A549 (cell line): ENCODE results near the gene JAZF1. TPM values are rescaled to one million over a fixed set of nuclear protein-coding genes. Genes with fewer than 3 reads are reported as not detected.

Experiments used
- ATAC-seq, 2 experiments: fragments of 200-7000 bp in 1 of 2; fragments of >200 bp in 1 of 2; cut with Nextera tagmentation in 1 of 2; cut with Tn5 transposase in 1 of 2; 3 replicates each; pipeline versions ENCODE4 v1.8.0 to v1.9.1; 2018 to 2020; ENCODE audit warnings: mild to moderate bottlenecking in 1 of 2, moderate library complexity in 1 of 2
- CTCF ChIA-PET: fragments of 300-600 bp; sonication (Branson Sonifier 250); formaldehyde crosslinking; extraction: SDS; loops from one replicate; lab custom pipeline; 2021; ENCODE audit warnings: antibody characterized with exemption, inconsistent platforms; lab: Yijun Ruan, JAX
- POLR2A ChIA-PET: fragments of 350-600 bp; formaldehyde crosslinking; extraction: SDS; loops from one replicate; lab custom pipeline; 2021; ENCODE audit warnings: antibody characterized with exemption, inconsistent platforms; lab: Yijun Ruan, JAX
- DNase-seq, 2 experiments: peaks; one replicate each; pipeline versions ENCODE4 v3.0.0 to v3.0.0-alpha.2; 2011 to 2016; ENCODE audit warnings: low read depth in 1 of 2, low spot score in 1 of 2
- FAIRE-seq: peaks from 2 replicates; lab custom pipeline; 2011; peaks lifted over from hg19 to GRCh38; lab: Jason Lieb, UNC
- H3K27ac ChIP-seq, 2 experiments: fragments of >200 bp; sonication (Bioruptor Twin); formaldehyde crosslinking; 3 replicates each; pipeline ENCODE4 v1.5.1; 2016 to 2017
- H3K4me1 ChIP-seq: fragments of >200 bp; sonication (Bioruptor Twin); formaldehyde crosslinking; 3 replicates; pipeline ENCODE4 v1.6.1; 2016
- H3K4me2 ChIP-seq: fragments of >200 bp; sonication (Bioruptor Twin); formaldehyde crosslinking; 3 replicates; pipeline ENCODE4 v1.6.1; 2016
- H3K4me3 ChIP-seq: fragments of >200 bp; sonication (Bioruptor Twin); formaldehyde crosslinking; 3 replicates; pipeline ENCODE4 v1.5.1; 2016
- H3K9me3 ChIP-seq: fragments of >200 bp; sonication (Bioruptor Twin); formaldehyde crosslinking; 3 replicates; pipeline ENCODE4 v1.6.1; 2016
- BCL3 ChIP-seq: fragments of >200 bp; sonication (Bioruptor Twin); formaldehyde crosslinking; IDR thresholded peaks from 3 replicates; pipeline ENCODE4 v1.6.1; 2016
- CHD2 ChIP-seq: fragments of 150-350 bp; IDR thresholded peaks from 2 replicates; pipeline ENCODE4 v1.6.1; 2014; ENCODE audit warnings: low read length; ENCODE audit not compliant: partially characterized antibody
- GATA3 ChIP-seq: IDR thresholded peaks from 2 replicates; pipeline ENCODE4 v1.6.1; 2012; ENCODE audit warnings: borderline replicate concordance
- HDAC2 ChIP-seq: fragments of 200-600 bp; sonication (generic); IDR thresholded peaks from 2 replicates; pipeline ENCODE4 v1.6.1; 2016
- HES2 ChIP-seq: fragments of >200 bp; sonication (Bioruptor Twin); formaldehyde crosslinking; IDR thresholded peaks from 2 replicates; pipeline ENCODE4 v1.6.1; 2016
- HOXB5 ChIP-seq: fragments of 250-450 bp; sonication (Bioruptor Pico); IDR thresholded peaks from 2 replicates; pipeline ENCODE4 v1.5.0; 2020; ENCODE audit warnings: mild to moderate bottlenecking, moderate library complexity
- KDM5A ChIP-seq: fragments of 200-600 bp; sonication (generic); IDR thresholded peaks from 2 replicates; pipeline ENCODE4 v1.6.1; 2016; ENCODE audit warnings: antibody characterized with exemption, mild to moderate bottlenecking
- MAFK ChIP-seq: fragments of 450-650 bp; IDR thresholded peaks from 2 replicates; pipeline ENCODE4 v1.6.1; 2014; ENCODE audit not compliant: partially characterized antibody
- MAX ChIP-seq: IDR thresholded peaks from 2 replicates; pipeline ENCODE4 v1.6.1; 2012
- MAZ ChIP-seq: fragments of 150-350 bp; IDR thresholded peaks from 2 replicates; pipeline ENCODE4 v1.6.1; 2014; ENCODE audit warnings: antibody characterized with exemption, low read depth, low read length, borderline replicate concordance
- NFE2L2 ChIP-seq: fragments of 150-350 bp; conservative IDR thresholded peaks from 2 replicates; pipeline ENCODE4 v1.6.1; 2014; ENCODE audit warnings: low read length
- NPAS2 ChIP-seq: fragments of 250-450 bp; sonication (Bioruptor Pico); IDR thresholded peaks from 2 replicates; pipeline ENCODE4 v1.8.0; 2022; ENCODE audit warnings: mild to moderate bottlenecking, moderate library complexity, borderline replicate concordance
- PHF8 ChIP-seq: fragments of 200-600 bp; sonication (generic); IDR thresholded peaks from 2 replicates; pipeline ENCODE4 v1.6.1; 2016; ENCODE audit warnings: low read depth, mild to moderate bottlenecking, antibody characterized with exemption, moderate library complexity, borderline replicate concordance
- RAD21 ChIP-seq, 2 experiments: fragments of >200 bp in 1 of 2; sonication (Bioruptor Twin) in 1 of 2; formaldehyde crosslinking in 1 of 2; IDR thresholded peaks in 1 of 2; conservative IDR thresholded peaks in 1 of 2; 2 replicates in 1 of 2; 3 replicates in 1 of 2; pipeline ENCODE4 v1.6.1; 2012 to 2018; ENCODE audit warnings: inconsistent platforms in 1 of 2
- REST ChIP-seq: fragments of 200-600 bp; sonication (generic); IDR thresholded peaks from 2 replicates; pipeline ENCODE4 v1.6.1; 2016; ENCODE audit warnings: antibody characterized with exemption, mild to moderate bottlenecking, moderate library complexity
- RNF2 ChIP-seq: fragments of 200-600 bp; sonication (generic); IDR thresholded peaks from 2 replicates; pipeline ENCODE4 v1.6.1; 2016; ENCODE audit warnings: low read depth, mild to moderate bottlenecking, antibody characterized with exemption, moderate library complexity, borderline replicate concordance
- SMC3 ChIP-seq: fragments of >200 bp; sonication (Bioruptor Twin); formaldehyde crosslinking; IDR thresholded peaks from 3 replicates; pipeline ENCODE4 v1.6.1; 2018; ENCODE audit warnings: inconsistent platforms
- WGBS: methylation state at CpG from one replicate; pipeline ENCODE4 v1.1.6; 2017; ENCODE audit errors: missing lambda C conversion rate; 5-methylcytosine and 5-hydroxymethylcytosine counted together
- polyA plus RNA-seq, 4 experiments: library from polyadenylated mRNA; depleted of rRNA in 3 of 4; stranded (reverse); fragments of >200 nt; fragmentation: RNase III in 1 of 4; extraction: RNeasy Plus Mini Kit Qiagen cat#74134 plus additional on column Dnase treatment in 1 of 4; gene quantifications; 2 replicates in 3 of 4; 3 replicates in 1 of 4; pipeline ENCODE4 v1.2.3, GENCODE V29; 2011 to 2017

The JAZF1 gene
- polyA plus RNA-seq, 2 of the 4 experiments (the other 2 are of a cell fraction): 1.9 to 2.8 TPM

GRCh38 chr7:27875832-27876231, 304.8 kb downstream of the JAZF1 start (continued):
- TF ChIP-seq HDAC2: no peak
- TF ChIP-seq HES2: no peak

- Histone ChIP-seq H3K27ac (no peak overlapping the region), H3K9me3 (no peaks in the 10 kb centered on the region), H3K4me1 (peaks cover 15% of the 10 kb centered on the region), H3K4me3 (no peak overlapping the region)
- ChIA-PET CTCF (interaction anchor here (1.0 to 1.2 kb wide), 3 partner anchors 24 to 686 kb away, joined by 3 to 4 read pairs (median 4); no protein-coding TSS in a partner anchor), POLR2A (no interaction called here)
- 93% methylated on average over 9 of the region's 9 CpGs for WGBS
- DNase-seq: no peak
- no peak for FAIRE-seq
- TF ChIP-seq MAFK (no peak), MAX (no peak), BCL3 (no peak), NPAS2 (CRISPR knock-in tag) (no peak), RAD21 (conservative IDR thresholded peaks at IDR 0.05 in 1 of 2, IDR thresholded peaks at IDR 0.05 in 1 of 2) (no peak), HOXB5 (no peak), PHF8 (no peak), REST (no peak), CHD2 (no peak), SMC3 (no peak), GATA3 (no peak), HES2 (no peak), MAZ (no peak), KDM5A (no peak), RNF2 (no peak), NFE2L2 (no peak)
- TF ChIP-seq, all 56 proteins: peak for 0
- H3K4me2 ChIP-seq: no peak overlapping the region
- no peak for ATAC-seq
These were observed 305.5 kb downstream of the JAZF1 start for GRCh38 chr7:27875061-27875460.
